ENCODE data around the gene COX5A. TPM values are rescaled to one million over a fixed set of nuclear protein-coding genes. Genes with fewer than 3 reads are reported as not detected.
"Not testable (repeated sequence)": the region's sequence is repeated elsewhere in the genome, so short reads cannot be mapped to it uniquely, and the experiment has no call there.

COX5A gene
- total and polyA plus RNA-seq, 2 donors: 65.5 to 191 TPM

GRCh38 chr15:74937272-74937589, 642 bp downstream of the COX5A start:
- Histone ChIP-seq H3K36me3 (ENCODE audit: control insufficient read depth in 2 of 2, insufficient read depth in 2 of 2, low read length in 1 of 2) (peaks cover 0 to 4% of the 10 kb centered on the region in 2 donors), H3K4me3 (ENCODE audit: low read length in 2 of 2) (peak overlapping the region; percentile 78 to 99), H3K27ac (ENCODE audit: low read depth in 1 of 2, low read length in 1 of 2) (peak overlapping the region; percentile 69 to 93), H3K27me3 (ENCODE audit: control insufficient read depth in 2 of 2, insufficient read depth in 1 of 2, low read length in 1 of 2) (no peaks in the 10 kb centered on the region), H3K4me1 (ENCODE audit: control insufficient read depth in 2 of 2, insufficient read depth in 2 of 2, low read length in 2 of 2) (peaks cover 4 to 15% of the 10 kb centered on the region in 2 donors), H3K9me3 (ENCODE audit: control insufficient read depth in 2 of 2, insufficient read depth in 1 of 2, low read length in 1 of 2) (no peaks in the 10 kb centered on the region)
- under 1% methylated on average over 18 of the region's 18 CpGs for WGBS
- peak in 2 of 9 donors; percentile 13 to 38 for DNase-seq (ENCODE audit: low read depth in 6 of 9, low spot score in 9 of 9)

GRCh38 chr15:74935193-74935592, 2.7 kb downstream of the COX5A start:
- 94% methylated on average over 3 of the region's 3 CpGs for WGBS
- not testable (repeated sequence) for H3K27me3 ChIP-seq (ENCODE audit: control insufficient read depth in 2 of 2, insufficient read depth in 1 of 2, low read length in 1 of 2); H3K27ac ChIP-seq (ENCODE audit: low read depth in 1 of 2, low read length in 1 of 2); DNase-seq (ENCODE audit: low read depth in 6 of 9, low spot score in 9 of 9); H3K9me3 ChIP-seq (ENCODE audit: control insufficient read depth in 2 of 2, insufficient read depth in 1 of 2, low read length in 1 of 2); H3K4me3 ChIP-seq (ENCODE audit: low read length in 2 of 2)
- H3K4me1 ChIP-seq (ENCODE audit: control insufficient read depth in 2 of 2, insufficient read depth in 2 of 2, low read length in 2 of 2): peaks cover 4 to 15% of the 10 kb centered on the region in 2 donors
- peaks cover 6 to 11% of the 10 kb centered on the region in 2 donors for H3K36me3 ChIP-seq (ENCODE audit: control insufficient read depth in 2 of 2, insufficient read depth in 2 of 2, low read length in 1 of 2)

- DNase-seq (ENCODE audit: low read depth in 6 of 9, low spot score in 9 of 9): no peak
- H3K36me3 ChIP-seq (ENCODE audit: control insufficient read depth in 2 of 2, insufficient read depth in 2 of 2, low read length in 1 of 2): peaks cover 15% of the 10 kb centered on the region in 2 donors
- no peaks in the 10 kb centered on the region for H3K27me3 ChIP-seq (ENCODE audit: control insufficient read depth in 2 of 2, insufficient read depth in 1 of 2, low read length in 1 of 2)
- H3K9me3 ChIP-seq (ENCODE audit: control insufficient read depth in 2 of 2, insufficient read depth in 1 of 2, low read length in 1 of 2): no peaks in the 10 kb centered on the region
- H3K4me1 ChIP-seq (ENCODE audit: control insufficient read depth in 2 of 2, insufficient read depth in 2 of 2, low read length in 2 of 2): peaks cover 4 to 15% of the 10 kb centered on the region in 2 donors
- H3K27ac ChIP-seq (ENCODE audit: low read depth in 1 of 2, low read length in 1 of 2): no peak overlapping the region
- no peak overlapping the region for H3K4me3 ChIP-seq (ENCODE audit: low read length in 2 of 2)
- 89% methylated on average over 2 of the region's 2 CpGs for WGBS
Observed at GRCh38 chr15:74933573-74933972, 4.3 kb downstream of the COX5A start.

- Histone ChIP-seq H3K36me3 (ENCODE audit: control insufficient read depth in 2 of 2, insufficient read depth in 2 of 2, low read length in 1 of 2) (peaks cover 32 to 38% of the 10 kb centered on the region in 2 donors), H3K9me3 (ENCODE audit: control insufficient read depth in 2 of 2, insufficient read depth in 1 of 2, low read length in 1 of 2) (no peaks in the 10 kb centered on the region), H3K27ac (ENCODE audit: low read depth in 1 of 2, low read length in 1 of 2) (no peak overlapping the region), H3K4me1 (ENCODE audit: control insufficient read depth in 2 of 2, insufficient read depth in 2 of 2, low read length in 2 of 2) (no peaks in the 10 kb centered on the region), H3K4me3 (ENCODE audit: low read length in 2 of 2) (no peak overlapping the region), H3K27me3 (ENCODE audit: control insufficient read depth in 2 of 2, insufficient read depth in 1 of 2, low read length in 1 of 2) (no peaks in the 10 kb centered on the region)
- no peak for DNase-seq (ENCODE audit: low read depth in 6 of 9, low spot score in 9 of 9)
- 99% methylated on average over 5 of the region's 5 CpGs for WGBS
Observed at GRCh38 chr15:74928771-74929198, 9.1 kb downstream of the COX5A start.

GRCh38 chr15:74924525-74924924, 13.3 kb downstream of the COX5A start:
- Histone ChIP-seq H3K4me3 (ENCODE audit: low read length in 2 of 2) (no peak overlapping the region), H3K9me3 (ENCODE audit: control insufficient read depth in 2 of 2, insufficient read depth in 1 of 2, low read length in 1 of 2) (no peaks in the 10 kb centered on the region), H3K36me3 (ENCODE audit: control insufficient read depth in 2 of 2, insufficient read depth in 2 of 2, low read length in 1 of 2) (peaks cover 49 to 58% of the 10 kb centered on the region in 2 donors), H3K4me1 (ENCODE audit: control insufficient read depth in 2 of 2, insufficient read depth in 2 of 2, low read length in 2 of 2) (no peaks in the 10 kb centered on the region), H3K27me3 (ENCODE audit: control insufficient read depth in 2 of 2, insufficient read depth in 1 of 2, low read length in 1 of 2) (no peaks in the 10 kb centered on the region), H3K27ac (ENCODE audit: low read depth in 1 of 2, low read length in 1 of 2) (no peak overlapping the region)
- 98% methylated on average over 3 of the region's 3 CpGs for WGBS
- no peak for DNase-seq (ENCODE audit: low read depth in 6 of 9, low spot score in 9 of 9)

- Histone ChIP-seq H3K9me3 (ENCODE audit: control insufficient read depth in 2 of 2, insufficient read depth in 1 of 2, low read length in 1 of 2) (no peaks in the 10 kb centered on the region), H3K4me3 (ENCODE audit: low read length in 2 of 2) (no peak overlapping the region), H3K4me1 (ENCODE audit: control insufficient read depth in 2 of 2, insufficient read depth in 2 of 2, low read length in 2 of 2) (no peaks in the 10 kb centered on the region), H3K36me3 (ENCODE audit: control insufficient read depth in 2 of 2, insufficient read depth in 2 of 2, low read length in 1 of 2) (peaks cover 56 to 65% of the 10 kb centered on the region in 2 donors), H3K27me3 (ENCODE audit: control insufficient read depth in 2 of 2, insufficient read depth in 1 of 2, low read length in 1 of 2) (no peaks in the 10 kb centered on the region), H3K27ac (ENCODE audit: low read depth in 1 of 2, low read length in 1 of 2) (no peak overlapping the region)
- 96% methylated on average over 8 of the region's 8 CpGs for WGBS
- no peak for DNase-seq (ENCODE audit: low read depth in 6 of 9, low spot score in 9 of 9)
Observed at GRCh38 chr15:74920456-74920855, 17.4 kb downstream of the COX5A start.

GRCh38 chr15:74917676-74918075, 20.2 kb downstream of the COX5A start:
- Histone ChIP-seq H3K27ac (ENCODE audit: low read depth in 1 of 2, low read length in 1 of 2) (no peak overlapping the region), H3K36me3 (ENCODE audit: control insufficient read depth in 2 of 2, insufficient read depth in 2 of 2, low read length in 1 of 2) (peaks cover 49 to 66% of the 10 kb centered on the region in 2 donors), H3K27me3 (ENCODE audit: control insufficient read depth in 2 of 2, insufficient read depth in 1 of 2, low read length in 1 of 2) (no peaks in the 10 kb centered on the region), H3K9me3 (ENCODE audit: control insufficient read depth in 2 of 2, insufficient read depth in 1 of 2, low read length in 1 of 2) (no peaks in the 10 kb centered on the region), H3K4me3 (ENCODE audit: low read length in 2 of 2) (no peak overlapping the region), H3K4me1 (ENCODE audit: control insufficient read depth in 2 of 2, insufficient read depth in 2 of 2, low read length in 2 of 2) (no peaks in the 10 kb centered on the region)
- 98% methylated on average over 6 of the region's 6 CpGs for WGBS
- no peak for DNase-seq (ENCODE audit: low read depth in 6 of 9, low spot score in 9 of 9)

GRCh38 chr15:74913799-74914198, 24.1 kb downstream of the COX5A start:
- H3K4me1 ChIP-seq (ENCODE audit: control insufficient read depth in 2 of 2, insufficient read depth in 2 of 2, low read length in 2 of 2); DNase-seq (ENCODE audit: low read depth in 6 of 9, low spot score in 9 of 9); H3K9me3 ChIP-seq (ENCODE audit: control insufficient read depth in 2 of 2, insufficient read depth in 1 of 2, low read length in 1 of 2); H3K27ac ChIP-seq (ENCODE audit: low read depth in 1 of 2, low read length in 1 of 2); H3K4me3 ChIP-seq (ENCODE audit: low read length in 2 of 2); H3K27me3 ChIP-seq (ENCODE audit: control insufficient read depth in 2 of 2, insufficient read depth in 1 of 2, low read length in 1 of 2): not testable (repeated sequence)
- H3K36me3 ChIP-seq (ENCODE audit: control insufficient read depth in 2 of 2, insufficient read depth in 2 of 2, low read length in 1 of 2): peaks cover 35 to 46% of the 10 kb centered on the region in 2 donors
- WGBS: 99% methylated on average over 8 of the region's 8 CpGs

- H3K9me3 ChIP-seq (ENCODE audit: control insufficient read depth in 2 of 2, insufficient read depth in 1 of 2, low read length in 1 of 2): no peaks in the 10 kb centered on the region
- H3K27me3 ChIP-seq (ENCODE audit: control insufficient read depth in 2 of 2, insufficient read depth in 1 of 2, low read length in 1 of 2): no peaks in the 10 kb centered on the region
- WGBS: 93% methylated on average over 9 of the region's 9 CpGs
- H3K27ac ChIP-seq (ENCODE audit: low read depth in 1 of 2, low read length in 1 of 2): no peak overlapping the region
- peaks cover 27 to 39% of the 10 kb centered on the region in 2 donors for H3K36me3 ChIP-seq (ENCODE audit: control insufficient read depth in 2 of 2, insufficient read depth in 2 of 2, low read length in 1 of 2)
- H3K4me1 ChIP-seq (ENCODE audit: control insufficient read depth in 2 of 2, insufficient read depth in 2 of 2, low read length in 2 of 2): no peaks in the 10 kb centered on the region
- DNase-seq (ENCODE audit: low read depth in 6 of 9, low spot score in 9 of 9): no peak
- no peak overlapping the region for H3K4me3 ChIP-seq (ENCODE audit: low read length in 2 of 2)
Observed at GRCh38 chr15:74913041-74913440, 24.8 kb downstream of the COX5A start.

- 98% methylated on average over 4 of the region's 4 CpGs for WGBS
- H3K4me1 ChIP-seq (ENCODE audit: control insufficient read depth in 2 of 2, insufficient read depth in 2 of 2, low read length in 2 of 2): peaks cover 12 to 18% of the 10 kb centered on the region in 2 donors
Observed at GRCh38 chr15:74908635-74909034, 29.2 kb downstream of the COX5A start.

More at GRCh38 chr15:74908635-74909034, 29.2 kb downstream of the COX5A start:
- Histone ChIP-seq H3K4me3 (ENCODE audit: low read length in 2 of 2) (no peak overlapping the region), H3K27ac (ENCODE audit: low read depth in 1 of 2, low read length in 1 of 2) (no peak overlapping the region), H3K36me3 (ENCODE audit: control insufficient read depth in 2 of 2, insufficient read depth in 2 of 2, low read length in 1 of 2) (peaks cover 9 to 19% of the 10 kb centered on the region in 2 donors), H3K9me3 (ENCODE audit: control insufficient read depth in 2 of 2, insufficient read depth in 1 of 2, low read length in 1 of 2) (no peaks in the 10 kb centered on the region), H3K27me3 (ENCODE audit: control insufficient read depth in 2 of 2, insufficient read depth in 1 of 2, low read length in 1 of 2) (no peaks in the 10 kb centered on the region)
- no peak for DNase-seq (ENCODE audit: low read depth in 6 of 9, low spot score in 9 of 9)
